Measurements from ENCODE around the gene CFAP107.

DNA sequence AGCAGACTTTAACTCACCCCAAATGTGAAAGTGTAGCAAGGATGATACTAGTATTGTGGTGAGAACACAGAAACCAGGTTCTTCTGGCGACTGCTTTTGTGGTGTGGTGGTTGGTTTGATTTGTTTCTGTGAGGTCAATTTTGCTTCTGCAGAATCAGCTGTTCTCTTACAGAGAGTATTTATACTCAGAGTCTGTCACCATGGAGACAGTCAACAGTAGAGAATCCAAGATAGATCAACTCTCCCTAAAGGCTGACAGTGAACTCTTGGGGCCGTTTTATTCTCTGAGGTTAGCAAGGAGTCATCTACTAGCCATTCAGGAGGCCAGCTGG lies at the start of gene CFAP107:
- TF ChIP-seq CTCF (IDR thresholded peaks at IDR 0.05) (no peak), ZNF302 (CRISPR knock-in tag; IDR thresholded peaks at IDR 0.05) (no peak), HOXB5 (CRISPR knock-in tag; IDR thresholded peaks at IDR 0.05) (no peak), POLR2A (IDR thresholded peaks at IDR 0.05; ENCODE audit: low read length) (no peak), CBX8 (IDR thresholded peaks at IDR 0.05) (no peak), EP300 (IDR thresholded peaks at IDR 0.05) (no peak), MAFK (IDR thresholded peaks at IDR 0.05; ENCODE audit: partially characterized antibody) (no peak), ELK1 (IDR thresholded peaks at IDR 0.05; ENCODE audit: low read depth, low read length) (no peak), RNF2 (IDR thresholded peaks at IDR 0.05; ENCODE audit: borderline replicate concordance, low read depth) (no peak), KDM5A (IDR thresholded peaks at IDR 0.05) (no peak), BHLHE40 (IDR thresholded peaks at IDR 0.05; ENCODE audit: low read depth, low read length) (no peak), RAD21 (conservative IDR thresholded peaks at IDR 0.05 in 1 of 2, IDR thresholded peaks at IDR 0.05 in 1 of 2) (no peak), SREBF2 (IDR thresholded peaks at IDR 0.05) (no peak)
